Stimulated activated CD4-positive, alpha-beta T cell treated with anti-CD3 and anti-CD28 coated beads, TNF-alpha, amount 100 ng/mL, for 4 hours (primary cell): ENCODE data around the gene SSRP1.
"Not testable (repeated sequence)": the region's sequence is repeated elsewhere in the genome, so short reads cannot be mapped to it uniquely, and the experiment has no call there.

ENCODE experiments used
- DNase-seq, 3 experiments: peaks; one replicate each; pipeline ENCODE4 v3.0.0-alpha.2; 2020; ENCODE audit warnings: low read depth in 3 of 3

The SSRP1 gene

GRCh38 chr11:57336856-57337255 is 1.2 kb upstream of the SSRP1 start:
- not testable (repeated sequence) for DNase-seq

GRCh38 chr11:57336111-57336666 is 497 bp upstream of the SSRP1 start:
- no peak for DNase-seq

GRCh38 chr11:57335023-57335342 is 709 bp downstream of the SSRP1 start:
- DNase-seq: no peak

DNA sequence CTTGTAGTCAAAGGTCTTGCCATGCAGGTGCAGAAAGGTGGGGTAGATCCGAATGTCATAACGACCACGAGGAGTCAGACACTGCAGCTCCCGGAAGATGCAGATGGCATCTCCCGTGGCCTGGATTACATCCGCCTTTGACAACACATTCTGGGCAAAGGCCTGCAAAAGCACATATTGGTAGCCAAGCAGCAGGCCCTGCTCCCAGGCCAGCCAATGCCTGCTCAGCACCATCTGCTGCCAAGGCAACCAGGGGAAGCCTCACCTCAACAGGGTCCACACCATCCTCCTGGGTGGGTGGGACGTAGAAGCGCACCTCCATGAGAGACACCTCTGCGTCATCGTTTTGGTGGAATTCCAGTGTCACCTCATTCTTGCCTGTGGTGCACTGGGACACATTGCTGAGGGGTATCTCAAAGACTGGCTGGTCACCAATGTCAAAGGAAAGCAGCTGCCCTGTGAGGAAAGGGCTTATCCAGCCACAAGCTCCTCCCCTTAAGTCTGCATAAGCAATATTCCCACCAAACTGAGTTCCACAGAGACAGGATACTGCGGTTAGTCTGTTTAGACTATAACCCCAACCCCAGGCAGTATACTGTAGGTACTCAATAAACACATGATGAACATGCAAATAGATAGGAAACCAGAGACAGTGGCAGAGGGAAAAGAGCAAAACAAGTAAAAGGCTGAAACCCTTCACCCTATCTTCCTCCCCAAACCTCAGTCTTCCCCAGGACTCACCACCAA is 2.8 kb downstream of the SSRP1 start:
- DNase-seq: no peak

- no peak for DNase-seq
Measured at GRCh38 chr11:57331720-57332119, 4.0 kb downstream of the SSRP1 start.

DNA sequence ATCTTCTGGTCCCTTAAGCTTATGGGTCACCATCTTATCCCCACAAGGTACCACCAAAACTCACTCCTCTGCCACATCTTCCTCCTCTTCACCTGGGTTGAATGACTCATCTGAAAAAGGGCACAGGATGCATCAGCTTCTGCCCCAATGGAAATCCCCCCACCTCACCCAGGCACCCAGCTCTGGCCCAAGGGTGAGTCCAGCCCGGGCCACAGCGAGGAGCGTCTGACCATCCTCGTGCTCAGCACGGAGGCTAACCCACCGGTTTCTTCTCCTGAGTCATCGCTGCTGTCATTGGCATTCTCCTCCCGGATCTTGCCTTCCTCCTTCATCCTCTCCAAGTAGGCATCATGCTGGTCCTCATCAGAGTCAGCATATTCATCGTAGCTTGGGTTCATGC is 5.7 kb downstream of the SSRP1 start:
- no peak for DNase-seq

DNA sequence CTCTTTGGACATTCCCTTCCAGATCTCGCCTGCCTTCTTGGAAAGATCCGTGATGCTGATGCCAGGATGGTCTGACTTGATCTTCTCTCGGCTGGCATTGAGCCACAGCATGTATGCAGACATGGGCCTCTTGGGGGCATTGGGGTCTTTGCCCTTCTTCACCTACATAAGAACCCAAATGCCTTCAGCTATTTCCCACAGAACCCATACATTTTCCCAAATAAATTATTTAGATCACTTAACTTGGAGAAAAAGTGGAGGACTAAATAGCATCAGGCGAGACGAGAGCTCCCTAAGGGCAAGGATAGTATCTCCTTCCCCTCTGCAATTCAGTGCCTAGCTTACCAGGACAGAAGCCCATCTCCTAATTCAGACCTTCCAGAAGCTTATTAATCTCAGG is 8.0 kb downstream of the SSRP1 start:
- no peak for DNase-seq

- DNase-seq: peak in 1 of 3 experiments; percentile 18
Measured at GRCh38 chr11:57325735-57326048, 10.0 kb downstream of the SSRP1 start.

DNA sequence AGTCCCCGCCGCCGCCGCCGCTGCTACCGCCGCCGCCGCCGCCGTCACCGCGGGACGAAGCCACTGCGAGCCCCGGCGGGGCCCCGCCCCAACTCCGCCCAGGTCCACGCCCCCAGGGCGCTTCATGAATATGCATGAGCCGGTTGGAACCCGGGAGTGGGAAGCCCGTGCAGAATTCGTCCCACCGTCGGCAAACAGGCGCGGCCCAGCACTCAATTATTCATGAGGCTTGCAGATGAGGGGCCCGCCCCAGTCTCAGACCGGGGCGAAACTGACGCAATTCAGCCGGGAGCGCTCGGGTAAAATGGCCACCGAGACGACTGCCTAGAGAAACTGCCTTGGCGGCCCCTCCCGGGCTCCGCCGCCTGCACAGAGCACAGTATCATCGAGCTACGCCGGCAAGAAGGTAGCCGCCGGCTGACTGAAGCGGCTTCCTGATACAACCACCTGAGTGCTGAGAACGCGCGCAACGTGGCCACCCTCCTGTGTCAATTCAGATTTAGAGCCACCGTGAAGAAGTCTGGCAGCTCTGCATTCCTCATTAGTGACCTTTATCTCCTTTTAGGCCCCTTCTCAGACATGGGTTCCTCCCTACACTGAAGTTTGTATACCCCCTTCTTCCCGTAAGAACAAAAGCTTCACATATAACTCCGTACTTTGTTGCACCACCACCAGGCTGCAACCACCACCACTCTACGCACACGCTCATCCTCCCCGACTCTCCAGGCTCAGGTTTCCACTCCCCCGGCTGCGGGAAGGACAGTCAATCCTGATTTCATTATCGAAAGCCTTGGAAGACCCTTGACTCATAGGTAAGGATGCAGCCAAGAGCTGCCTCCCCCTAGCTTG is 10.6 kb downstream of the SSRP1 start, which contains the start of gene TNKS1BP1:
TSS of gene TNKS1BP1 (minus strand) at position 67 of the 849 bp plus-strand sequence. CDS start 3,067 bp downstream, outside the sequence.
- DNase-seq: peak; percentile 84 to 92 (median 90)

DNA sequence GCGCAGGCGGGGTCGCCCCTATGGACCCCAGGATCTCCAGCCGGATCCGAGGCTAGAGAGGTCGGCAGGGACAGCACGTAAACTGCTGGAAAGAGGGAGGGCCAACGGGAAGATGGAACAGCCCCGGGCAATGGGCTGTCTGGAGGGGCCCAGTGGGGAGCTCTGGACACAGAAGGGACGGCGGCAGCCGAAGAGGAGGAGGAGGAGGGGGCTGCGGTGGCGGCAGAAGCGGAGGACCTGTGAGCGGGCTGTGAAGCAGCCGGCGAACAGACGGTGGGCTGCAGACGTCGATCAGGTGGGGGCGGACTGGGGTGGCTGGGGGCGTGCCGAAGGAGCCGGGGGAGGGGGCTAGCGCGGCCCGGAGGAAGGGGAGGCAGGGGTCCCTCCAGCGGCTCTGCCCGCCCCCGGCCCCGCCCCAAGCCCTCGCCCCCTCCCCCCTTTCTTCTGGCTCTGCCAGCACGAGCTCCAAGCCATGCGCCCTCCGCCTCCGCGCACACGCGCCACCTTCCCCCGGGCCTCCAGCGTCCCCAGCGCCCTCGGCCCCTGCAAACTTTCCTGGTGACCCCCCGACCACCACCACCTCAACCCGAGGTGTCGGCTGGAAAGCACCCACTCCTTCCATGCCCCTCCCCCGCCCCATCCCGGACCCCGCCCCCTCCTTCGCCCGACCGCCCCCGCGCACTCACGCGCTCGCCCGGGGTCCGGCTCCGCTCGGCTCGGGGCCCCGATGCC is 11.4 kb downstream of the SSRP1 start:
- DNase-seq: no peak

- DNase-seq: no peak
Measured at GRCh38 chr11:57323855-57324153, 11.9 kb downstream of the SSRP1 start.

DNA sequence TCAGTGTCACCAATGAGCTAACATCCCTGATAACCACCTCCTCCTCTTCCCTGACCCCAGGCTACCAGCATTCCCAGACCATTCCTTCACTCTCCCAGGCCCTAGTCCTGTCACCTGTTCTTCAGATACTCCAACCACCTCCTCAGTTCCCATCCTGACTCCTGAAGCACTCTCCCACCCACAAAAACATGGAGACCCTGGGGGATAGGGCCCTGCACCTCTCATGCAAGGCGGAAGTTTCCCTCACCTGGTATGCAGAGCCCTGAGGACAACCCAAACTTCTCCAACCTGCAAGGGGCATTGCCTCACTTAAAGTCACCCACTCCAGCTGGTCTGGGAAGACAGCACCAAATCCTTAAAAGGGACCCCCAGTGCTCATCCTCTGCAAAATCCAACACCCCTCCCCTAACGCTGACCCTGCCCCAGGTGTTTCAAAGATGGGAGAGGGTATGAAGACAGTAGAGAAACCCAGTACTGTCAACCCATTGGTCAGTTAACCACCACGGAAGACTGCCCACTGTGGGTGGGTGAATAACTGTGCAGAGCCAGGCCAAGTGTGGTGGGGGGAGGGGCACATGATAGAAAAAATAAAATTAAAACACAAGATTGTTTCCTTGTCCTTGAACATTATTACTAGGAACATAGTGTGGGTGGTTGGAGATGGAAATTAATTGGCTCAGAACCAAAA is 12.4 kb downstream of the SSRP1 start:
- no peak for DNase-seq

- DNase-seq: no peak
Measured at GRCh38 chr11:57322256-57323166, 13.2 kb downstream of the SSRP1 start.

- DNase-seq: no peak
Measured at GRCh38 chr11:57321388-57322255, 14.1 kb downstream of the SSRP1 start.

GRCh38 chr11:57320719-57321387 is 14.8 kb downstream of the SSRP1 start:
- no peak for DNase-seq

DNA sequence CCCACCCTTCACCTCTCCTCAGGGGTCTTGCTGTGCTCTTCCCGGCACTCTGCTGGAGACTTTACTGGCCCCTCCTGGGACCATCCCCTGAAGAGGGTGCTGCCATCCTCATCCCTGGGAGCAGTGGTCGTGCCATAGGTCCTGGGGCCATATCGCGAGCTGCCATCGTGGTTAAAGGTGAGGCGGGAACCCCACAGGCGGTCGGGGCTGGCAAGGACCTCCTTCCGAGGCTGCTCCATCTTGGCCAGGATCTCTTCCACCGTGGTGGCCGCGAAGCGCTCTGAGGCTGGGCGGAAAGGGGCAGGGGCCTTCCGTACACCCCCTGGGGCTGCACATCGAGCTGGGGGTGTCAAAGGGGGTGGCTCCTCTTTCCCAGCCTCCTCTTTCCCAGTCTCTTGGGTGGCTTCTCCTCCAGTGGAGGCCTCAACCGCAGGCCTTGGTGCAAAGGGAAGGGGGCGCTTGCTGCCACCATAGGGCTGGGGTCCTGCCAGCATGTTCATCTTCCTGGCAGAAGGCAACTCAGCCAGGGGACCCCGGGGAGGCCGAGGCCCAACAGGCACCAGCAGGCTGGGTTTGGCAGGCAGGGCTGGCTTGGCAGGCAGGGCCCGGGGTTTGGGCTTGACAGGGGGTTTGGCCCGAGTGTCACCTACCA is 15.5 kb downstream of the SSRP1 start:
- DNase-seq: no peak

DNA sequence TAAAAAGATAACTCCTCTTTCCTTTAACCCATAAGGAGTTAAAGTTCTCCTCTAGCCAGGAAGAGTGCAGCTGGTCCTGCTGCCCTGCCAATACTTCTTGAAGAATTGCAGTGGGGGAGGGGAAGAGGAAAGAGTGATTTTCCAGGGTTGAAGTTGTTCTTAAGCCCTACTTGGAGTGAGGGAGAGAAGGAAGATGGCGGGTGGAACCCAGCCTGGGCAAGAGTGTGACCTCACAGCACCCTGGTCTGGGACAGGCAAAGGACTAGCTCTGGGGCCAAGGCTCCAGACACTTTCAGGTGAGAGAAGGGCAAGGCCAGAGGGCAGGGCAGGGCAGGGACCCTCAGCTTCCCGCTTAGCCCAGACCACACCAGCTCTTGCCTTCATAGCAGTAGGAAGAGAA is 17.5 kb downstream of the SSRP1 start:
- DNase-seq: no peak

GRCh38 chr11:57316017-57316416 is 19.7 kb downstream of the SSRP1 start:
- no peak for DNase-seq

DNA sequence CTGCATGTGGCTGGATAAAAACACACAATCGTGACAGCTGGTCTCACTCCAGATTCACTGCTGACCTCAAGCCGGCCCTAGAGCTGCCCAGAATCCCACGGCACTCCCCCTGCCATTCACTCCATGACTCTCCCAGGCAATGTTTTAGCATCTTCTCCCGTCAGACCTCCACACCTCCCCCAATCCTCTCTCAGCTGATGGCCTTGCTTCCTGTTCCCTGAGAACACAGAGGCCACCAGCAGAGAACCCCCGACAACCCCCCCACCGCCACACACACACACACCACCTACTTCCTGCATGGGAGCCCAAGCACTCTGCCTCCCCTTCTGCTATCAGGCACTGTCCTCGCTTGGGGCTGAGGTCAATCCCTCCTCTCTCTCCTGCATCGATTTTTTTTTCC is 20.2 kb downstream of the SSRP1 start:
- DNase-seq: no peak
